ENCODE results near the gene KIAA1217. TPM values are rescaled to one million over a fixed set of nuclear protein-coding genes. Genes with fewer than 3 reads are reported as not detected.

The KIAA1217 gene
- total RNA-seq, 1 donor from 2014 or later: 54.3 TPM

DNA sequence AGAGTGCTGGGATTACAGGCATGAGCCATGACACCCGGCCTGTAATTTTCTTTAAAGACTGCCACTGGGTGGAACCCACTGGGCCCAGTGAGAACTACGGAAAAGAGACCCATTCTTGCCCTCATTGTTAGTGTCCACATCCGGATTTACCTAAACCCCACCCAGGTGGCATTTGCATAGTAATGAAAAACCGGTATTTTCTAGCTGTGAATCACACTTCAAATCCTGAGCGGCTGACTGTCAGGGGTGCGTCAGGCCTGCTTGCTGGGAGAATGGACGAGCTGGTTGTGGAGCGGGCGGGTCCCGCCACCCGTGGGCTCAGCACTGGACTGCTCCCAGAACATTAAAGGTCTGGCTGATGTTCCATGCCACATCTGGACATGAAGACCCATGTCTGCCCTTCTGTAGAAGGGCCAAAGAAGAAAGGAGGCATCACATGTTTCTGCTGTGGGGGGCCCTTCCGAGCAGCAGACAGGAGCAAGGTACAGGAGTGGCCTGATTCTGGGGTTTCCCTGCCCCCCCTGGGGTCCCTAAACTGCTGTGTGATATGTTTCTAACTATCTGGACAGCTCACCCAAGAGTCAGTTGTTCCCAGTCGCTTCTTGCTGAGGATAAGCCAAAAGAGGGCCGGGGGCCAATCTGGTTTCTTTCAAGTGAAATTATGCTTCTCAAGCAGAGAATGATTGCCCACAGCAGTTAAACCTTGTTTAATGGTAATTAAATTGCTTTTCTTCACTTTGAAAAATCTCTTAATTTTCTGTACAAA lies 46.4 kb downstream of the KIAA1217 start:
- no peak for DNase-seq (ENCODE audit: extremely low spot score in 2 of 2)
- H3K36me3 ChIP-seq: no peaks in the 10 kb centered on the region
- no peaks in the 10 kb centered on the region for H3K9me3 ChIP-seq
- H3K27me3 ChIP-seq: no peaks in the 10 kb centered on the region
- H3K4me3 ChIP-seq: peak overlapping the region in 1 of 2 donors; percentile 40
- peak overlapping the region; percentile 82 for H3K27ac ChIP-seq
- TF ChIP-seq, protein P1, sequence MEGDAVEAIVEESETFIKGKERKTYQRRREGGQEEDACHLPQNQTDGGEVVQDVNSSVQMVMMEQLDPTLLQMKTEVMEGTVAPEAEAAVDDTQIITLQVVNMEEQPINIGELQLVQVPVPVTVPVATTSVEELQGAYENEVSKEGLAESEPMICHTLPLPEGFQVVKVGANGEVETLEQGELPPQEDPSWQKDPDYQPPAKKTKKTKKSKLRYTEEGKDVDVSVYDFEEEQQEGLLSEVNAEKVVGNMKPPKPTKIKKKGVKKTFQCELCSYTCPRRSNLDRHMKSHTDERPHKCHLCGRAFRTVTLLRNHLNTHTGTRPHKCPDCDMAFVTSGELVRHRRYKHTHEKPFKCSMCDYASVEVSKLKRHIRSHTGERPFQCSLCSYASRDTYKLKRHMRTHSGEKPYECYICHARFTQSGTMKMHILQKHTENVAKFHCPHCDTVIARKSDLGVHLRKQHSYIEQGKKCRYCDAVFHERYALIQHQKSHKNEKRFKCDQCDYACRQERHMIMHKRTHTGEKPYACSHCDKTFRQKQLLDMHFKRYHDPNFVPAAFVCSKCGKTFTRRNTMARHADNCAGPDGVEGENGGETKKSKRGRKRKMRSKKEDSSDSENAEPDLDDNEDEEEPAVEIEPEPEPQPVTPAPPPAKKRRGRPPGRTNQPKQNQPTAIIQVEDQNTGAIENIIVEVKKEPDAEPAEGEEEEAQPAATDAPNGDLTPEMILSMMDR (IDR thresholded peaks at IDR 0.05): no peak
- TF ChIP-seq POLR2AphosphoS5 (IDR thresholded peaks at IDR 0.05; ENCODE audit: insufficient read depth in 1 of 2, low read depth in 1 of 2): peak; percentile 29 to 57
- TF ChIP-seq POLR2A (IDR thresholded peaks at IDR 0.05): no peak
- intact Hi-C loops (cut with DNase I): no loop called here
- H3K4me1 ChIP-seq: peaks cover 18% of the 10 kb centered on the region

DNA sequence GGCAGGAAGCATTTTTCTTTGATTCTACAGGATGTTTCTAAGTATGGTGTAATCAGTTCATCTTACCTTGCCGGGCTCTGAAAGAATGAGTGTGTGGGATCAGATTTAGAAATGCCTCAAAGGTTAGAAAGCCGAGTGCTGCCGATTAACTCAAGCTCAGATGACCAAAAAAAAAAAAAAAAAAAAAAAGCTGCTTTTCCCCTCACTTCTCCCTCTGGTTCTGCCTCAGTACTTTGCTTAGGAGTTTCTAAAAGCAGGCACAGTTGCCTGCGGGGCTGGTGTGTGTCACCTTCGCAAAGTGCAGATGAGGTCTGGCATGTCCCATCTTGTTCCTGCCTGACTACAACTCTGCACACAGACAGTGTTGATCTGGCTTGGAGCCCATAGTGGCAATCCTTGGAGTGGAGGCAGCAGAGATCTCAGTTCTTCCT lies 47.0 kb downstream of the KIAA1217 start:
- intact Hi-C loops (cut with DNase I): no loop called here
- Histone ChIP-seq H3K4me1 (peaks cover 18% of the 10 kb centered on the region), H3K27me3 (no peaks in the 10 kb centered on the region), H3K9me3 (no peaks in the 10 kb centered on the region), H3K36me3 (no peaks in the 10 kb centered on the region), H3K27ac (peak overlapping the region; percentile 82), H3K4me3 (peak overlapping the region in 1 of 2 donors; percentile 40)
- DNase-seq (ENCODE audit: extremely low spot score in 2 of 2): no peak
- no peak for TF ChIP-seq POLR2A (IDR thresholded peaks at IDR 0.05)
- TF ChIP-seq POLR2AphosphoS5 (IDR thresholded peaks at IDR 0.05; ENCODE audit: insufficient read depth in 1 of 2, low read depth in 1 of 2): peak in 1 of 2 donors; percentile 24

DNA sequence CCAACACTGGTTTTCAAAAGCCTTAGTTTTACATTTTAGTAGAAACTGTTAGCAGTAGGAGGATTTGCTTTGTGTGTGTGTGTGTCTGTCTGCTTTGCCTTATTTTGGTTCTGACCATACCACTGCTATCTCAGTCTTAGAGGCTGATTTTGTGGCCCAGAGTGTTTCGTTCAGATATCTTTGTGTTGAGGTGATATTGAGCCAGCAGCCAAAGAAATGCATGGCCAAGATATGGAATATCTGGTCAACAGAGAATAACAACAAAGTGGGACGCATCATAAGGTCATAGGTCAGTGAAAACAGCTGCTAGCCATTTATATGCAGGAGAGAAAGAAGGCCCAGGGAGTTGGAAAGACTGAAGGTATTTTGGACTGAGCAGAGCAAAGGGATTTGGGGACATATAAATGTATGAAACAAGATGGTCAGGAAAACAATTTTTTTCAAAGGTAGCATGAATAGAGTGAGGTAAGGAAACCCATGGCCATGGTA lies 47.7 kb downstream of the KIAA1217 start:
- Histone ChIP-seq H3K4me3 (peak overlapping the region in 1 of 2 donors; percentile 8), H3K27ac (no peak overlapping the region), H3K4me1 (peaks cover 18% of the 10 kb centered on the region), H3K9me3 (no peaks in the 10 kb centered on the region), H3K36me3 (no peaks in the 10 kb centered on the region), H3K27me3 (no peaks in the 10 kb centered on the region)
- no peak for DNase-seq (ENCODE audit: extremely low spot score in 2 of 2)
- intact Hi-C loops (cut with DNase I): no loop called here
- TF ChIP-seq, protein P1 (IDR thresholded peaks at IDR 0.05): no peak

DNA sequence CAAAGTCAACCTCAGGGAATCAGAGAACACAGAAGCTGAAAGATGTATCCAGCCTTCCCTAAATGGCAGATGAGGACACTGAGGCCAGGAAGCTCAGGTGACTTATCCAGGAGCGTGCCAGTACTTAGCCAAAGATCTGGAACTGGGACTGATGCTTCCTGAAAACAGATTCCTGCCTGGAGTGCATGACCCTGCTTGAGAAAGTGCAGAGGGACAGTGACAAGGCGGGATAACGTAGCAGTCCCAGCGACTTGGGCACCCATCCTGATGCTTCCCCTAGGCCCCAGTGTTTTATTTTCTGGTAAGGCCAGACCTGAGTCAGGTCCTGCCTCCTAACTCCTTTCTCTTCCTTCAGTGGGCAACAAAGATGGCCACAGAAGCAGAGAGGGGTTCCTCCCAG lies 48.6 kb downstream of the KIAA1217 start:
- no peak overlapping the region for H3K27ac ChIP-seq
- DNase-seq (ENCODE audit: extremely low spot score in 2 of 2): no peak
- TF ChIP-seq POLR2A (IDR thresholded peaks at IDR 0.05): no peak
- TF ChIP-seq, protein P1 (IDR thresholded peaks at IDR 0.05): no peak
- TF ChIP-seq POLR2AphosphoS5 (IDR thresholded peaks at IDR 0.05; ENCODE audit: insufficient read depth in 1 of 2, low read depth in 1 of 2): no peak
- no peaks in the 10 kb centered on the region for H3K27me3 ChIP-seq
- H3K36me3 ChIP-seq: no peaks in the 10 kb centered on the region
- intact Hi-C loops (cut with DNase I): no loop called here
- peaks cover 17% of the 10 kb centered on the region for H3K4me1 ChIP-seq
- no peaks in the 10 kb centered on the region for H3K9me3 ChIP-seq
- H3K4me3 ChIP-seq: no peak overlapping the region

DNA sequence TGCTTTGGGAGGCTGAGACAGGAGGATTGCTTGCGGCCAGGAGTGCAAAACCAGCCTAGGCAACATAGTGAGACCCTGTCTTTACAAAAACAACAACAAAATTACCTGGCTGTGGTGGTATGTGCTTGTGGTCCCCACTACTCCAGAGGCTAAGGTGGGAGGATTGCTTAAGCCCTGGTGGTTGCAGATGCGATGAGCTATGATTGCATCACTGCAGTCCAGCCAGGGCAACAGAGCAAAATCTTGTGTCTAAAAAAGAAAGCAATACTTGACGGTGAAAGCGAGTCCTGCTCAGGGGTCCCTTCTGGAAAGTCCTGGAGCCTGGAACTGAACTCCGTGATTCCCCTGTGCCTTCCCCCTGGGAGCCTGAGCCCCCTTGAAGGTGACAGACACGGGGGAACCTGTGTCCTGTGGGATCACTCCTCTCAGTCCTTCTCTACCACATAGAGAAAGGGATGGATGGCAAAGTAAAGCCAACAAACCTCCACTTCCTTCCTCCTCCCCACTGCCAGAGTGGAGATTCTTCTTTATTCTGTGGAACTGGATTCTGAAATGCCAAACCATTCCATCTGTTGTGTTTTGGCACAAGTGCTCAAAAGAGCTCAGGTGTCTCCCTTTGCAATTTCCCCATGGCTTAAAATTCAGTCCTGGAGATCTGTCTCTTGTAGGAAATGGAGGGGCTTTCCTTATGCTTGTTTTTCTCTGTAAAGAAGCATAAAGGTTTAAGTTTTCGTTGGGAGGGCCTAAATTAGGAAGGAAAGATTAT lies 50.6 kb downstream of the KIAA1217 start:
- no peaks in the 10 kb centered on the region for H3K9me3 ChIP-seq
- intact Hi-C loops (cut with DNase I): no loop called here
- no peaks in the 10 kb centered on the region for H3K27me3 ChIP-seq
- DNase-seq (ENCODE audit: extremely low spot score in 2 of 2): no peak
- no peaks in the 10 kb centered on the region for H3K36me3 ChIP-seq
- TF ChIP-seq, protein P1 (IDR thresholded peaks at IDR 0.05): no peak
- TF ChIP-seq POLR2AphosphoS5 (IDR thresholded peaks at IDR 0.05; ENCODE audit: insufficient read depth in 1 of 2, low read depth in 1 of 2) (no peak), POLR2A (IDR thresholded peaks at IDR 0.05) (no peak)
- peaks cover 22% of the 10 kb centered on the region for H3K4me1 ChIP-seq
- H3K27ac ChIP-seq: no peak overlapping the region
- H3K4me3 ChIP-seq: no peak overlapping the region
